A204.1 (cell line): ENCODE results near the gene EFCAB10.

Experiments used
- FAIRE-seq: peaks from 2 replicates; lab custom pipeline; 2012; peaks lifted over from hg19 to GRCh38; lab: Jason Lieb, UNC

EFCAB10 gene

DNA sequence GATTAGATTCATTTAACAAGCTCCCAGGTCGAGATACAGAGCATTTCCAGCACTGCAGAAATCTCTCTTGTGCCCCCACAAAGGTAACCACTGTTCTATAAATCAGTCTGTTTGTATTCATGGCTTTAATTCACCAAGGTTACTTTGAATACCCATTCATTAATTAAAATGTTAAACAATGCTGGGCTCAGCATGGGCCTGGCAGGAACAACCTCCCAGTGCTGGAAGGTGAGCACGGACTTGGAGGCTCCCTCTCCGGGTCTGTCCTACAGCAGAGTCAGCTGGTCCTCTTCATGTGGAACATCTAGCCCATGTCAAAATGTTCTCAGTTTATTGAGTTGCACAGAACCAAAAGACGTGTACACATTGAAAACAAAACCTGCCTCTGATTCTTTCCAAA, 15.6 kb upstream of the EFCAB10 start:
- no peak for FAIRE-seq

DNA sequence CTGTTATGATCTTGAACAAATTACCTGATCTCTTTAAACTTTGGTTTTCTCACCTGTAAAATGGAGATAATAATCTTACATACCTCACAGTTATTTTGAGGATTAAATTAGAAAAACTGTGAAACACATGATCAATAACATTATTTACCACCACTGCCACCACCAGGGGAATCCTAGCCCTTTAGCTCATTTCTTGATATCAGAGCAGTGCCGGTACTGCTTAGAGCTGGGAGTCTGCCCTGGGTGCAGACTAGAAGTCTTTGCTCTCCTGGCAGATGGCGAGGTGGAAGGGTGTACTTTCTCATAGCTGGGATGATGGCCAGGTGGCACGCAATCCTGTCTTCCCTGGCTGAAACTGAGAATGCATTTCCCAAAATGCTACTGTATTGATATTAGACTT, 12.7 kb upstream of the EFCAB10 start:
- FAIRE-seq, result no peak

DNA sequence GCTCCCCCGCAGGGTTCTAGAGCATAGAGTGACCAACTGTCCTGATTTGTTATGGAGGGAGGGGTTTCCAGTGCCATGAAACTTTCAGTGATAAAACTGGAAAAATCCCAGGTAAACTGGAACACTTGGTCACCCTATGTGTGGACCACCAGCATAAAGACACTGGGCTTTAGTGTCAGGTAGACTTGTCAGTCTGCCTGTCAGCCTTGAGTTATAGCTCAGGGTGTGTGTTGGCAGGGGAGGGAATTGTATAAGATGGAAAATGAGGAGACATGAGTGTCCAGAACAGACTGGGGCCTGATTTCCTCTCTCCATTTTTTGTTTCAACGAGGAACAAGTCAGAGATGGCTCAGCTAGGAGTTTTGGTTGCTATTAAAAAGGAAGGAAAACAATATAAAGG, 10.2 kb upstream of the EFCAB10 start:
- FAIRE-seq, result no peak

DNA sequence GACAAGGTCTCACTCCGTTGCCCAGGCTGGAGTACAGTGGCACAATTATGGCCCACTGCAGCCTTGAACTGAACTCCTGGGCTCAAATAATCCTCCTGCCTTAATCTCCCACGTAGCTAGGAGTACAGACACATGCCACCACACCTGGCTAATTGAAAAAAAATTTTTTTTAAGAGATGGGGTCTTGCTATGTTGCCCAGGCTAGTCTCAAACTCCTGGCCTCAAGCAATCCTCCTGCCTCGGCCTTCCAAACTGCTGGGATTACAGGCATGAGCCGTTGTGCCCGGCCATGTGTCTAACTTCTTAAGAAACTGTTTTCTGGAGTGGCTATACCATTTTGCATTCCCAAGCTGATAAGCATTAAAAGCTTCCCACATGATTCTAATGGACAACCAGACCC, 9.5 kb upstream of the EFCAB10 start:
- FAIRE-seq, result no peak

DNA sequence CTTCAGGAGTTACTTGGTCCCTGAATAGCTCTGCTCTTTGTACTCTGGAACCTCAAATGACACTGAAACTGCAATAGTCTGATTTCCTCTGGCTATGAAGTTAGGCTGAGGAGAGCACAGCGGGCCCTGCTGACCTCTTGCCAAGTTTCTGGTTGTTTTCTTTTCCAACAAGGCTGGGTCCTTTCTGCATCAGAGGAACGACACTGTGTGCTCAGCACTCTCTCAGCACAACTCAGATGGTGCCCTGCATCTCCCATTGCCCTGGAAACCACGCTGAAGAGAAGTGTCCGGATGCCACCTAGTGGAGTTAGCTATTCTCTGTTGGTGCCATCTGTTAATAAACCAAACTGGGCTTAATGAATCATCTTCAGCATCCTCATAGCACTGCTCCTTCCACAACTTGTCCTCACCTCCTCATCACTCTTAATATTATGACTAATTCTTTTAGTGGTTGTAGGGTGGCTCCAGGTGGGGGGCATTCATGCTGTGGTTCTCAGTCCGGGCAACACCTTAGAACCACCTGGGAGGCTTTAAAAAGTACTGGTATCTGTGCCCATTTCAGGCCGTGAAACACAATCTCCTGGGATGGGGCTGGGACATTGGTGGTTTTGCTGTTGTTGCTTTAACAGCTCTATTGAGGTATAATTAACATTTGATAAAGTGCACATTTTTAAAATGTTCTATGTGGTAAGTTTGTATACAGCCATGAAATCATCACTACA, 8.2 kb upstream of the EFCAB10 start:
- FAIRE-seq, result peak; percentile 90

DNA sequence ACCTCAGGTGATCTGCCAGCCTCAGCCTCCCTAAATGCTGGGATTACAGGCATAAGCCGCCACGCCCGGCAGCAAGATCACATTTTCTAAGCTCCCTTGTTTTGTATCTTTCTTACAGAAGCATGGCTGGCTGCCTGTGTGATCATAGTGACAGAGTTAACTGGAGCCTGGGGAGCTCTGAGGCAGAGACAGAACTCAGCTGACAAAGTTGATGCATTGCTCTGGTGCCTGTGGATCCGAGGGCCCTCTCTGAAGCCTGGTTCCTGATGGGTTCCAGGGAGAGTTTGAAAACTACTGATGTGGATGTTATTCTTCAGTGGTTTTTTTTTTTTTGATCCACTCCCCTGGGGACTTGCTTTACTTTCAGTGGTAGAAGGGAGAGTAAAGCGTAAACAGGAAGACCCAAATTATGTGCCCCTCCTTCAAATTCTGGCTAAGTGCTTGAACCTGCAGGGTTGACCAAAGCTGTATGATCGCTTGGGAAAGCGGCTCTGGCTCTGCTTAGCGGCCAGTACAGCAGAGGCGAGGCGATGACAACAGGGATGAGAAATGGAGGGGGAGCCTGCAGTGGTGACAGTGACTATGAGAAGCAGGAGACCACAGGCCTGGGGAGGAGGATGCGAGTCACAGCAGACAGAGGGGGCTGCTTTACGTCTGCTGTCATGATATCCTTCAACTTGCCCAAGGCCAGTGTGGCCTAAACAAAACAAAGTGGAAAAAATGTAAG, 6.8 kb upstream of the EFCAB10 start:
- no peak for FAIRE-seq

DNA sequence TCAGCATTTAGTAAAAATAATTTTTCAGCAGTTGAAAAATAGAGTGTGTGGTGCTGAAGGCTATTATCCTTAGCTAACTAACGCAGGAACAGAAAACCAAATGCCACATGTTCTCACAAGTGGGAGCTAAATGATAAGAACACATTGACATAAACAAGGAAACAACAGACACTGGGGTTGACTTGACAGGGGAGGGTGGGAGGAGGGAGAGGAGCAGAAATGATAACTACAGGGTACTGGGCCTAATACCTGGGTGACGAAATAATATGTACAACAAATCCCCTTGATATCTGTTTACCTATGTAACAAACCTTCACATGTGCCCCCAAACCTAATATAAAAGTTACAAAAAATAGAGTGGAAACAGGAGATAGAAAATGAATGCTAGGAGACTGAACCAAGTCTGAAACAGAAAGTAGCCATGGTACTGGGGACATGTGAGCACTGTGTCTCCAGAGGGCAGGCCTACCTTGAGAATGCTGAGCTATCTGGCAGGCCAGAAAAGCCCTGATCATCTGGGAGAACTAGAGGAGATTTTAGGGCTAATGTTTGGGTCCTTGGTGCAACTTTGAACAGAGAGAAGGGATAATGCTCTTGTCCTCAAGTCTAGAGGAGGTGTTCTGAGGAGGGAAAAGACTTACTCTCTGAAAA, 4.7 kb upstream of the EFCAB10 start:
- FAIRE-seq, result no peak

DNA sequence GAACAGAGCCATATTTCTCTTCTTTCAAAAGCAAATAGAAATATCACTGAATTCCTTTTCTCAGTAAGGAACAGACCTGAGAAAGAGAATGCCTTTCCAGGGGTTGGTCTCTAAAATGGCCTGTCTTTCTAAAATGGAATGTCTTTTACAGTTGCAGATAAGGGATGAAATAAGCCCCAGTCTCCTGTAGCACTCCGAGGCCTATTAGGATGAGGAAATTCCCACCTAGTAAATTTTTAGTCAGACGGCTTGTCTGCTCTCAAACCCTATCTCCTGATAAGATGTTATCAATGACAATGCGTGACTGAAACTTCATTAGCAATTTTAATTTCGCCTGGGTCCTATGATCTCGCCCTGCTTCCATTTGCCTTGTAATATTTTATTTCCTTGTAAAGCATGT, 2.9 kb upstream of the EFCAB10 start:
- FAIRE-seq, result no peak

DNA sequence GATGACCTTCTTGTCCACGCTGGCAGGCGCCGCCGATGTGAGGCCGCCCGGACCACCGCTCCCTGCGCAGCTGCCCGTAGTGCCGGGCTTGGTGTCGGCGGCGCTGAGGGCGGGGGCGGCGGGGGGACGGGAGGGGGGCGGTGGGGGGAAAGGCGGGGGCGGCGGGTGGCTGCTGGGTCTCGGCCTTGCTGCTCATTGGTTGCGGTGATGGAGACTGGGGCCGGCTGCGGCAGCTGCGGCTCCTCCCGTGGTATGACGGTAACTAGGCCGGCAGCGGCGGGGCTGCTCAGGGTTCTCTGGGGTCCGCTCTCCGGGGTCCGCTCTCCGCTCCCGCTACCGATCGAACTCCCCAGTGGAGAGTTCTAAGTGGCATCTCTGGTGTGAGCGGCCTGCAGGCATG, 1.8 kb upstream of the EFCAB10 start:
- FAIRE-seq, result no peak

DNA sequence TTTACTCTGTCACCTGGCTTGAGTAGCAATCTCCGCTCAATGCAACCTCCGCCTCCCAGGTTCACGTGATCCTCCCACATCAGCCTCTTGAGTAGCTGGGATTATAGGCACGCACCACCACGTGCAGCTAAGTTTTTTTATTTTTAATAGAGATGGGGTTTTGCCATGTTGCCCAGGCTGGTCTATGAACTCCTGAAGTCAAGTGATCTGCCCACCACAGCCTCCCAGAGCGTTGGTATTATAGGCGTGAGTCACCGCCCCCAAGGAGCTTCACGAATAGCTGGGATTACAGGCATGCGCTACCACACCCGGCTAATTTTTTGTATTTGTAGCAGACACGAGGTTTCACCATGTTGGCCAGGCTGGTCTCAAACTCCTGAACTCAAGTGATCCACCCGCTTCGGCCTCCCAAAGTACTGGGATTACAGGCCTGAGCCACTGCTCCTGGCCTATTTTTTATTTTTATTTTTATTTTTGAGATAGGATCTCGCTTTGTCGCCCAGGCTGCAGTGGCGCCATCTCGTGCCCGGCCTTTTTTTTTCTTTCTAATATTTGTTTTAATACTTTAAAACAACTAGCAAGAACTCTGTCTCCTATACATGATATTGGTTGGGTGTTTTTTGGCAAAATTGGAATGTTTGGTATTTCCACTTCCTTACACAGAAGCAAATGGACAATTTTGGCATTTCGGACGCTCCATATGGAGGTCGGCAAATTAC, 1.1 kb downstream of the EFCAB10 start:
- no peak for FAIRE-seq

DNA sequence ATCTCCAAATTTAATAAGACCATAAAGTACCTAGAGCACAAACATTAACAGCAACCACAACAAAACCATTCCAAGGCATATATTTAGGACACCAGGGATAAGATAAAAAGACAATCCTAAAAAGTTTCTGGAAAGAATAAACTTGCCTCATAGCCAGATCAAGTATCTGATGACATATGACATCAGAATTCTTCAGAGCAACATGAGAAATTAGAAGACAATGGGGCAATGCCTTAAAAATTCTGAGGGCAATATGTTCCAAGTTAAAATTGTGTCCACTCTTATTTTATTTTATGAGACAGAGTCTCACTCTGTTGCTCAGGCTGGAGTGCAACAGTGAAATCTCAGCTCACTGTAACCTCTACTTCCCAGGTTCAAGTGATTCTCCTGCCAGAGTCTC, 2.8 kb downstream of the EFCAB10 start:
- no peak for FAIRE-seq

DNA sequence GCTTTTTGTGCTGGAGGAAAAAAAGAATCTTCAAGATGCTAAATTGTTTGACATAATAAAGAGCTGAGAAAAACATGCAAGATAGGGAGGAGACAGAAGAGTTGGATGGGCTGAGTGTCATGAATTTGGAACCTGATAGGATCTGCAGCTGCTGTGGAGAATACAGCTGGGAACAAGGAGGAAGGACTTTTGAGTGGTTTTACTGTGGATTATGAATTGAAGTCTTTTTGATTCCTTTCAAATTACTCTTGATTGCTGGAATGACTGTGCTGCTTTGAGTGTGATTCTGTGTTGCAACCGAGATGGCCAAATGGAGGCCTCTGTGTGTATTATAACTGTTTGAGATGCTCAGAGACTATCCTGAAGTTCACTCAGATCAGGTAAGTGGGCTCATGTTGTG, 4.0 kb downstream of the EFCAB10 start:
- no peak for FAIRE-seq

DNA sequence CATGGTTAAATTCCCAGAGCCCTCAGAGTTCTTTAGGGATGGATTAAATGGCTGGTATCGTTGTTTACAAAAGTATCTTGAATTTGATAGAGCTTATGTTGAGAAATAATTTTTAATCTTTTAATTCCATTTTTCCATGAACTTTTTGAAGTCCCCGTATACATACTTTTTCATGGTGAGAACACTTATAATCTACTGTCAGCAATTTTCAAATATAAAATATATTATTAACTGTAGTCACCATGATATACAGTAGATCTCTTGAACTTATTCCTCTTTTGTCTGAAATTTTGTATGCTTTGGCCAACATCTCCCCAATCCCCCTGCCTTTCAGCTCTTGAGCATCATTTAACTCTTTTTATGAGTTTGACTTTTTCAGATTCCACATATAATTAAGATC, 9.4 kb downstream of the EFCAB10 start:
- peak; percentile 57 for FAIRE-seq

DNA sequence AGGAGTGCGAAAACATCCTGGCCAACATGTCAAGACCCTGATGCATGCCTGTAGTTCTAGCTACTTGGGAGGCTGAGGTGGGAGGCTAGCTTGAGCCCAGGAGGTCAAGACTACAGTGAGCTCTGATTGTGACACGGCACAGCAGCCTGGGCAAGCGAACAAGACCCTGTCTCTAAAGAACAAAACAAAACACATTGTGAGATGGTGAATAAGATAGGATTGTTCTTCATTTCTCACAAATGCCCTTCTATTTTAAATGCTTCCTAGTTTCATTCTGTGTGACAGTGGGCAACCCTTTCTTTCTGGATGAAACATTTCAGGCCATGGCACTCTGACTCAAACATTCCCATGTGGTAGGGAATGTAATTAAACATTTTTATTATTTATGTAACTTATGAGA, 13.5 kb downstream of the EFCAB10 start:
- no peak for FAIRE-seq

DNA sequence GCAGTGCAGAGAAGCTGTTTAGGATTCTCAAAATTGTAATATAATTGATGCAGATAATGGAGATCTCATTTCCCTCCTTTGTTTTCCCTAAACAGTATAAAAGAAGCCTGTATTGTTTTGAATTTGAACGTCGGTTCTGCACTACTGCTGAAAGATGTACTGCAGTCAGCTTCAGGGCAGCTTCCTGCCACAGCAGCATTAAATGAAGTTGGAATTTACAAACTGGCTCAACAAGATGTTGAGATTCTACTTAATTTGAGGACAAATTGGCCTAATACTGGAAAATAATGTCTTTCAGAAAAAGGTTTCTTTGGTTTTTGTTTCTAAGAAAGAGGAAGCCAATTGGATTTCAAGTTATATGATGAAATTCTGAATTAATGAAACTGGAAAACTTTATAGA, 14.3 kb downstream of the EFCAB10 start:
- FAIRE-seq, result no peak

DNA sequence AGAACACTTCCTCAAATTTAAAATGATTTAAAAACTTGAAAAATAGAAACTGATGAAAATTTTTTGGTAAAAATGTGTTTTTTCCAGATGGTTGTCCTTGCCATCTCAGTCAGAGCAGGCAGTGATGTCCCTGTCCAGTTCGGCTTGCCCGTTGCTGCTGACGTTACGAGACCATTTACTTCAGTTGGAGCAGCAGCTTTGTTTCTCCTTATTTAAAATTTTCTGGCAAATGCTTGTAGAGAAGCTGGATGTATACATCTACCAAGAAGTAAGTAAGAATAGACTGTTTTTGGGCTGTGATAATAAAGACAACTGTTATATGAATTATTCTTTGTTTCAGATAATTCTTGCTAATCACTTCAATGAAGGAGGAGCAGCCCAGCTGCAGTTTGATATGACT, 16.1 kb downstream of the EFCAB10 start:
- FAIRE-seq, result no peak

DNA sequence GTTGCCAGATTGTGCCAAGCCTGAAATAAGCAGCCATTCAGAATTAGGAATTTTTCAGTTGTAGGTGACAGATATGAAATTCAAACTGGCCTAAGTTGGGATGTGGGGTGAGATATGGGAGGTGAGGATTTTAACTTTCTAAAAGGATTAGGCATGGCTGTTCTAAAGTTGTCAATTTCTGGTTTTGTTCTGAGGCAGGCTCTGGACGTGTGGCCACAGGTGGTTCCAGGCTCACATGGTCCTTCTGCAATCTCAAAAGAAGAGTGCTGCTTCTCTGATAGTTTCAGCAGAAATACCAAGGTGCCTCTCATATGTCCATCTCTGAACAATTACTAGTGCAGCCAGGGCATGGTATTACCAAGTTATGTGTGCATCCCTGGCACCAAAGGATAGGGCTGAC, 21.4 kb downstream of the EFCAB10 start:
- FAIRE-seq, result no peak

DNA sequence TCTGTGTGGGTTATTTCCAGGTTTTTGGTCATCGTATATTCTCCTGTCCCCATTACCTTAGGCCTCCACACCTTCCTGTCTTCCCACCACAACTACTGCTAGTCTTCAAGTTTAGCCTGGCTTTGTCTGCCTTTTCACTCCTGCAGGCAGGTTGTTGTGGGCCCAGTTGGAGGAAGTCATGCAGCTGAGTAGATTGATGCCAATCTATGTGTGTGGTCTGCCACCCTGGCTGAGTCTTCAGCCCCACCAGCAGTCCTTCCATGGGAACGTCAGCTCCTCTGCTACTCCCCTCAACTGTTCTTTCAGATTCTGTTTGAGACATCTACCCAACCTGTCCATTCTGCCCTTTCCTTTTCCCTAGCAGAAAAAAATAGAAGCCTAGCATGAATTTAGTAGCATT, 43.0 kb downstream of the EFCAB10 start:
- no peak for FAIRE-seq

DNA sequence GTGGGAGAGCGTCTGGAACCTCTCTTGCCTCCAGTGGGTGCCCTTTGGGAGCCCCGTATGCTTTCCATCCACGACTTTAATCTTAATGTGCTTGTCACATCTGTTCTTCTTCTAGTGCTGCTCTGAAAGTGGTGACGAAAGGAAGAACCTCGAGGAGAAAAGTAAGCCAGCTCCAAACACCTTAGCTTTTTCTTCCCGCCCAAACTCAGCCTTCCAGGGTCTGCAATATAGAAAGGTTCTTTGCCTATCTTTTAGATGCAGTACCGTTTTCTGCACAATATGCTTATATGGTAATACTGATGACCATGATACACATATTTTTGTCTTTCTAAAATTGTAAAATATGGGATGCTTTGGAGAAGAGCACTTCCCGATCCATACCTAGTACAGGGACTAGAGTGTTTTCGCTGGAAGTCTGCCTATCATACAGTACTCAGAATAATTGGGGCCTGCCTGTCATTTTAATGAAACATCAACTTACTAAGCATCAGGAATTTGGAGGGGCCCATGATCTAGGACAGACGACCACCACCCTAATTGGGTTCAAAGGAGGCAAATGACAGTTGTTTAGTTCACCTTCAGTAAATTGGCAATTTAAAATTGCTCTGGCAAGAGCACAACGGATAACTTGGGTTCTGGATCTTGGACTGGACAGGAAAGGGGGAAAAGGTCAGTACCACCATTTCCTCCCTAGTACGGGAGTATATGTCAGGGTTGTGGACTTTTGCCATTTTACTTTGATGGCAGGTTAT, 48.4 kb downstream of the EFCAB10 start:
- FAIRE-seq, result no peak

DNA sequence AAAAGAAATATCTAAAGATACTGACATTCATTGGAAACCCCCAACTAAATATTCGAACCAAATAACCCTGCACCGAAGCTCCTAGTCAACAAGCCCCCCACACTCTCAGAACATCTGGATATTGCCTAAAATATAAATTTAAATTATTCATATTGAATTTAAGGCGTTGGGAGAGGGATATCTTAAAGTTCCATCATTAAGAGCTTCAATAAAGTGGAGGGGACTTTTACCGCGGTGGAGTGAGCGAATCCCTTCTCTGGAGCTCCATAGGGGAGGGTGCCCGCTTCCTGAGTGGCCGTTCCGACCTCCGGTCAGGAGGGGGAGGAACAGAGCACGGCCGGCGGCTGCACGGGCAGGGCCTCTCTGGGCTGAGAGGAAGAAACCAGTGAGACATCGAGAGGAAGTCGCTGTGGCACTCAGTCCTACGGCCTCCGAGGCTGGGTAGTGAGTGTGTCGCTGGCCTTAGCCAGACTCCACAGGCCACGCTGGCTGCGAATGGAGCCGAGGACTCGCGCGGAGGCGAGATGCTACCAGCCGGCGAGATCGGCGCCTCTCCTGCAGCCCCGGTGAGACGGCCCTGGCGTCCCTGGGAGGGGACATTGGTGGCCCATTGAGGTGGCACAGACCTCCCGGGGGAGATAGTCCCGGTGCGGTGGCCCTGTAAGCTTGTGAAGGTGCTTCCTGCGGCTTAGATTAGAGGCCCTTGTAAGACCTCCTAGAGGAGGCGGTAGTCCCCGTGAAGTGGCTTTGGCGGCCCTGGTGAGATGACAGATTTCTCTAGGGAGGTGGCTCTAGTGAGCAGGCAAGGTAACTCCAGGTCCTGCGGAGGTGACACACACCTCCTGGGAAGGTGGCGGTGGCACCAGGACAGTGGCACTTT, 49.3 kb downstream of the EFCAB10 start, which contains the start of gene RINT1:
RINT1 (plus strand) TSS at position 410 of the 880 bp plus-strand sequence; CDS start at position 525, 115 bp downstream.
- peak; percentile 94 for FAIRE-seq

DNA sequence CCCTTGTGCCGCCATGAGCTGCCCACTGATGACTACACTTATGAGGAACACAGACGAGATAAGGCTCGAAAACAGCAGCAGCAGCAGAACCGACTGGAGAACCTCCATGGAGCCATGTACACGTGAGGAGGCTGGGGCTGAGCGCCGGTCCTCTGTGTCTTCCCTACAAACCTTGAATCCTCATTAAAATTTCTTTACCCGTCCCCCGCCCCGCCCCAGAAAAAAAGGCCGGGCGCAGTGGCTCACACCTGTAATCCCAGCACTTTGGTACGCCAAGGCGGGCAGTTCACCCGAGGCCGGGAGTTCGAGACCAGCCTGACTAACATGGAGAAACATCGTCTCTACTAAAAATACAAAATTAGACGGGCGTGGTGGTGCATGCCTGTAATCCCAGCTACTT, 50.7 kb downstream of the EFCAB10 start:
- FAIRE-seq, result no peak
